NCI-H128 (cell line): ENCODE results near the gene IGSF9B.
"Not testable (repeated sequence)": the region's sequence is repeated elsewhere in the genome, so short reads cannot be mapped to it uniquely, and the experiment has no call there.

ENCODE experiments used
- DNase-seq: peaks from one replicate; lab custom pipeline; 2025; ENCODE audit not compliant: unreplicated experiment; lab: John Stamatoyannopoulos, UW

Gene IGSF9B, protein sequence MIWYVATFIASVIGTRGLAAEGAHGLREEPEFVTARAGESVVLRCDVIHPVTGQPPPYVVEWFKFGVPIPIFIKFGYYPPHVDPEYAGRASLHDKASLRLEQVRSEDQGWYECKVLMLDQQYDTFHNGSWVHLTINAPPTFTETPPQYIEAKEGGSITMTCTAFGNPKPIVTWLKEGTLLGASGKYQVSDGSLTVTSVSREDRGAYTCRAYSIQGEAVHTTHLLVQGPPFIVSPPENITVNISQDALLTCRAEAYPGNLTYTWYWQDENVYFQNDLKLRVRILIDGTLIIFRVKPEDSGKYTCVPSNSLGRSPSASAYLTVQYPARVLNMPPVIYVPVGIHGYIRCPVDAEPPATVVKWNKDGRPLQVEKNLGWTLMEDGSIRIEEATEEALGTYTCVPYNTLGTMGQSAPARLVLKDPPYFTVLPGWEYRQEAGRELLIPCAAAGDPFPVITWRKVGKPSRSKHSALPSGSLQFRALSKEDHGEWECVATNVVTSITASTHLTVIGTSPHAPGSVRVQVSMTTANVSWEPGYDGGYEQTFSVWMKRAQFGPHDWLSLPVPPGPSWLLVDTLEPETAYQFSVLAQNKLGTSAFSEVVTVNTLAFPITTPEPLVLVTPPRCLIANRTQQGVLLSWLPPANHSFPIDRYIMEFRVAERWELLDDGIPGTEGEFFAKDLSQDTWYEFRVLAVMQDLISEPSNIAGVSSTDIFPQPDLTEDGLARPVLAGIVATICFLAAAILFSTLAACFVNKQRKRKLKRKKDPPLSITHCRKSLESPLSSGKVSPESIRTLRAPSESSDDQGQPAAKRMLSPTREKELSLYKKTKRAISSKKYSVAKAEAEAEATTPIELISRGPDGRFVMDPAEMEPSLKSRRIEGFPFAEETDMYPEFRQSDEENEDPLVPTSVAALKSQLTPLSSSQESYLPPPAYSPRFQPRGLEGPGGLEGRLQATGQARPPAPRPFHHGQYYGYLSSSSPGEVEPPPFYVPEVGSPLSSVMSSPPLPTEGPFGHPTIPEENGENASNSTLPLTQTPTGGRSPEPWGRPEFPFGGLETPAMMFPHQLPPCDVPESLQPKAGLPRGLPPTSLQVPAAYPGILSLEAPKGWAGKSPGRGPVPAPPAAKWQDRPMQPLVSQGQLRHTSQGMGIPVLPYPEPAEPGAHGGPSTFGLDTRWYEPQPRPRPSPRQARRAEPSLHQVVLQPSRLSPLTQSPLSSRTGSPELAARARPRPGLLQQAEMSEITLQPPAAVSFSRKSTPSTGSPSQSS (N-terminal part only)

DNA sequence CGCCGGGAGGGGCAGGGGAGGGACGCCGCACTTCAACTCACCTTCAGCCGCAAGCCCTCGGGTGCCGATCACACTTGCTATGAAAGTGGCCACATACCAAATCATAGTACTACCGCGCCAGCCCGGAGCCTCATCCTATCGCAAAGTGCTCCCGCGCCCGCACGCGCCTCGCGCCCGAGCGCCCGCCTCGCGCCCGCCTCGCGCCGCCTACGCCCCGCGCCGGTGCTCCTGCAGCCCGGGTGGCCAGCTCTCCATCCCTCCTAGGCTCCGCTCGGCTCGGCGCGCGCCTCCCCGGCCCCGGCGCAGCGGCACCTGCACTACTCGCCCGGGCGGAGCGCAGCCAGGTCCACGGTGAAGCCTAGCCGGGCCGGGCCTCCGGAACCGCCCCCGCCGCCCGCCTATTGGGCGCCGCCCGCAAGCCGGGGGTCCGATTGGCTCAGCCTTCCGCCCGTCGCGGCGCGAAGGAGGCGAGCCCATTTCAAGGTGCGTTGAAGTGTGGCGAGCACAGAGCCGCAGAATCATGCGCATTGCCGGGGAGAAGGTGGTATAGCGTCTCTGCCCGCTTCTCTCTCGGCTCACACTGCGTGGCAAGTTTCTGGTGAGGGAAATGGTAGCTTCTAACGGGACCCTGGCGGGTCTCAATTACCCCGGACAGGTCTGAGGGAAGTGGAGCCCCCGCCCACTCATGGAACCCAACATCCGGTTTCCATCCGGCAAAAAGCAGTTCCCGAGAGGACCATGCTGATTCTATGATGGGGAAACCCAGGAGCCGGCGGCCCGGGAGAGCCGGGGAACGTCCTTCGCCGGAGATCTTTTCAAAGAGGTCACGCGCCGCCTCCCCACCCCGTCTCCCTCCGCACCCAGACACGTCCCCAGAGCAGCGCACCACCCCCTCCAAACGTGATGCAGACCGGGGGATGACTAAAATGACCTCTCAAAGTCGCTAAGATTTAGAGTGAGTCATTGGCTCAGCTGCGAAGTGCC lies at the start of gene IGSF9B:
Gene IGSF9B, minus strand, starts transcription at position 319 of the 984 bp plus-strand sequence. Its CDS starts 214 bp downstream, at position 105.
- peak; percentile 61 for DNase-seq

DNA sequence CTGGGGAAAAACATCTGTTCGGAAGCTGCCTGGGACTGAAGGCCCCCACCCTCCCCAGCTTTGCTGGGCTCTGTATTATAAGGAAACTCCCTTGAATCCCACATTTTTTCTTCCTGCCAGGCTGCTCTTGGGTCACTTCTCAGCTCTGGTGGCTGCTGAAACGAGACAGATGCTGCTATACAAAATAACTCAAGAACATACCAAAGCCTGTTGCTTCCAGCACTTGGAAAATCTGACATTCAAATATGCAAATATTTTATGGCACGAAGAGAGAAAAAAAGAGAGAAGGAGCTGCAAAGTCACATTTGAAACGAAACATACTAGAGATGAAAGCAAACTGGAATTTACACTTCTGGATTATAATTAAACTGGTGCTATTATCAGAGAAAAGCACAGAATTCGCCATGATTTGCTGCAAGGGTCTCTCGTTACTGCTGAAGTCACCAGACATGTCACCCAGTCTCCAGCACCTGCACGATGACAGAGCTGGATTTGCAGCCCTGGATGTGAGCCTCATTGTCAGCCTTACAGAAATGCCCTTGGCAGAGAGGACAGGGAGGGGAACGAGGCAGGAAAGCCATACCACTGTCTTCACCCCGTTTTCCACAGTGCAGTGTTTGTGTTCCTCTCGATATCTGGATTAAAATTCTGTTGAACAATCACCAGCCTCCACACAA lies 47.9 kb upstream of the IGSF9B start:
- DNase-seq, result no peak

DNA sequence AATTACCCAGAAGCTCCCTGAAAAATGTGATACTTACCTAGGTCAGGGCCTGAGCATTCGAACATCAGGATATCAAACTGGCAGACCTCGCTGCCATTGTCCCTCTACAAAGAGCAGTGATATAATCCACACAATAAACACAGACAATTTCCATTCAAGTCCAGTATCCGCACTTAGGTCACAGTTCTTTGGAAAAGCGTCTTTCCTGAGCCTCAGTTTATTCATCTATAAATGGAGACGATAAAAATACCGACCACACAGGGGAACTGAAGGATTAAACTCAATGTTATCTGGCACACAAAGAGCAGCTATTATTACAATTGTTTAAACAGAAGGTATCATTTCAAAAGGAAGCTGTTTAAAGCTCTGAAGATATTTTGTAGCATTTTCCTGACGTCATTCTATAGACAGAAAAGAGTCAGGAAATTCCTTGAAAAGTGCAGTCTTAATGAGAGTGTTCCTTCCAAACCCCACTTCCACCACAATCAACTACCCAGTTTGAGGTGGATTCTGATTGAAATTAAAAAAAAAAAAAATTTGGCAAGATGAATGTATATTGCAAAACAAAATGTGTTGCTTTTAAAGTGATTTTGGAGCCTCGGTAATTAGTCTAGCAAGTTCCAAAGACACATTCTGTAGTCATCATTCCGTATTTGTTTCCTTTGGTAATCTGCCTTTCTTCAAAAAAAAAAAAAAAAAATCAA lies 47.2 kb upstream of the IGSF9B start:
- DNase-seq, result no peak

- not testable (repeated sequence) for DNase-seq
Measured at GRCh38 chr11:134002819-134003218, 46.1 kb upstream of the IGSF9B start.

- not testable (repeated sequence) for DNase-seq
Measured at GRCh38 chr11:134002338-134002737, 45.6 kb upstream of the IGSF9B start.

DNA sequence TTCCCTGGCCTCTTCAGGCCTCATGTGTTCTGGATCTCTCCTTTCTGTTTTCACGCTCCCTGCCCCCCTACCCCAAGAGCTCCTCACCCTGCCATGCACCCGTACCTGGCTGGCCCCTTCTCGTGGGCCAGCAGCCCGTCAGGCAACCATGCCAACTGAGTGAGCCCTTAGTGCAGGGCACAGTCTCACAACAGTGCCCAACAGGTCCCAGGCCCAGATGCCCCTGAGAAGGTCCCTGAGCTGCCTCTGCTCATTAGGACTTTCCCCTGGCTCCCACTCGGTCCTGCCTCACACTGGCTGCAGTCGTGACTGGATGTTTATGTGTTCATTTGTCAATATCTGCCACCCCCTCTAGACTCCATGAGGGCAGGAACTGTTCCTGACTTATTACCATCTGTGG lies 44.8 kb upstream of the IGSF9B start:
- DNase-seq, result no peak

GRCh38 chr11:134001088-134001487 lies 44.3 kb upstream of the IGSF9B start:
- DNase-seq, result no peak

- no peak for DNase-seq
Measured at GRCh38 chr11:133999355-133999754, 42.6 kb upstream of the IGSF9B start.

- DNase-seq, result no peak
Measured at GRCh38 chr11:133997554-133997953, 40.8 kb upstream of the IGSF9B start.

- no peak for DNase-seq
Measured at GRCh38 chr11:133996671-133997070, 39.9 kb upstream of the IGSF9B start.

- DNase-seq, result no peak
Measured at GRCh38 chr11:133995066-133995465, 38.3 kb upstream of the IGSF9B start.

DNA sequence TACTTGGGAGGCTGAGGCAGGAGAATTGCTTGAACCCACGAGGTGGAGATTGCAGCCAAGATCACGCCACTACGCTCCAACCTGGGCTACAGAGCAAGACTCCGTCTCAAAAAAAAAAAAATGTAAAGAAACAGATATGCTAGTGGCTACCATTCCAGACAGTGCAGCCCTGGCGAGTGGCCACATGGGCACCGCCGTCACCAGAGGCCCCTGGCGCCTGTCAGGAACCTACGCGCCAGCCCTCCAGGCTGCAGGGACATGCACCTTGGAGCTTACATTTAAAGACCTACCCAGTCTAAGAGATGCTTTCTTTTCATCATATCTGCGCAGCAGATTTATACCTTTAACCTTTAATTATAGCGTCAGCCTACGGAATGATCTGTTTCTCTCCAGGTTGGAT lies 37.2 kb upstream of the IGSF9B start:
- no peak for DNase-seq

DNA sequence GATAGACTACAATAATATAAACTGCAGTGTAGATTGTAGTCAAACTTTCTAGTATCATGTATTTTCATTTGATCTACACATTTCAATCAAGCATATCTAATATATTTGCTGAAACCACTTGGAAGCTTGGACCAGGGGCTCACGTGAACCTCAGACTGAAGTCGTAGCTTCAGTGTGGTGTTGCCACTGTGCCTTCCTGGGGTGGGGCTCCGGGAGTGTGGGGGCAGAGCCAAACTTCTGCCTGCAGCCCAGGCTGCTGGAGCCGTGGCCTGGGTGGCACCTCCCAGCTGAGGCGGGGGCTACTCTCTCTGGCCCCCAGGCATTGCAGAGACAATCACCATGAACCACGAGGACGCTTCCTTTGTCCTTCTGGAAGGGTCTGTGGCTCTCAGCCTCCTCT lies 36.3 kb upstream of the IGSF9B start:
- no peak for DNase-seq

DNA sequence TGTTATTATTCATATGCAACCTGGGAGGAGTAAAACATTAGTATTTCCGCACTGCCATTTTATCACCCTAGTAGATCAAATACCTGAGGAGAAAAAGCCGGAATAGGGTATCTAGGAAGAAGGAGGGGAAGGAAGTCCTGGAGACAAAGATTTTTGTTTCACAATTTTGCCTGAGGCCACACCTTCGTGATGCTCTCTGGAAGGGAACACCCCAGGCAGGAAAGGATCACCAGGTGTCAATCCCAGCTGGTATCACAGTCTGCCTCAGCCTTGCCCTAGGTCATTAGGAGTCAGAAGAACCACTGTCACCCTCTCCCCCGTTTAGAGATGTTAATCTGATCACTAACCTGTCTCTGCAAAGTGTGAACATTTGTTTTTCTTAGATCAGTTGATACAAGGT lies 35.4 kb upstream of the IGSF9B start:
- DNase-seq, result no peak

DNA sequence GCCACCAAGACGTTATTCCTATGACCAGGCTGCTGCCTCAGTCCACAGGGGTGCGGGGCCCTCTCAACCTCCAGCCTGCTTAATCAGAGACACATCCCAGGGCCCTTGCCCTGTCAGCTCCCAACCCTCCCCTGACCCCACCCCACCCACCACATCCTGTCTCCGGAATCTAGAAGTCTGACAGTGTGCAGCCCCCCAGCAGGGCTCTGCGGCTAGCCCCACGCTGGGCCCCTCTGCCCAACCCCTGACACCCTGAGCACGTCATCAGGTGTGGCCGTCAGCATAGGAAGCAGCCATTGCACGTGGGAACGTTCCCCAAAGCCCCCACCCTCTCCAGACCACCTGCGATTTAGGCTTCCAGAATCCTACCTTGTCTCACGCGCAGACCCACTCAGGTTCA lies 34.3 kb upstream of the IGSF9B start:
- no peak for DNase-seq

DNA sequence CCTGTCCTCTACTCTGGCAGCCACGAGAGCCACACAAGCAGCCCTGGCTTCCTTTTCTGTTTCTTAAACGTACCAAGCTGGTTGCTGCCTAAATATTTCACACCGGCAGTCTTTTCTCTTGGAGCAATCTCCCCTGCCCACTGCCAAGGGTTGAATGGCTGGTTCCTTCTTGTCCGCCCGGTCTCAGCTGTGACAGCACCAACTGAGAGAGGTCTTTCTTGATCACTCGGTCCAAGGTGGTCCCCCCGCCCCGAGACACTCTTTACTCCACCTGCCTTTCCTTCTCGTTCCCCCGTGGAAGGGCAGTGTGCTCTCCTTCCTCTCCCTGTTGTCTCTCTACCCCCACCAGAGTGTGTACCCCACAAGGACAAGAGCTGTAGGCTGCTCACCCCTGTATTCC lies 33.7 kb upstream of the IGSF9B start:
- no peak for DNase-seq

DNA sequence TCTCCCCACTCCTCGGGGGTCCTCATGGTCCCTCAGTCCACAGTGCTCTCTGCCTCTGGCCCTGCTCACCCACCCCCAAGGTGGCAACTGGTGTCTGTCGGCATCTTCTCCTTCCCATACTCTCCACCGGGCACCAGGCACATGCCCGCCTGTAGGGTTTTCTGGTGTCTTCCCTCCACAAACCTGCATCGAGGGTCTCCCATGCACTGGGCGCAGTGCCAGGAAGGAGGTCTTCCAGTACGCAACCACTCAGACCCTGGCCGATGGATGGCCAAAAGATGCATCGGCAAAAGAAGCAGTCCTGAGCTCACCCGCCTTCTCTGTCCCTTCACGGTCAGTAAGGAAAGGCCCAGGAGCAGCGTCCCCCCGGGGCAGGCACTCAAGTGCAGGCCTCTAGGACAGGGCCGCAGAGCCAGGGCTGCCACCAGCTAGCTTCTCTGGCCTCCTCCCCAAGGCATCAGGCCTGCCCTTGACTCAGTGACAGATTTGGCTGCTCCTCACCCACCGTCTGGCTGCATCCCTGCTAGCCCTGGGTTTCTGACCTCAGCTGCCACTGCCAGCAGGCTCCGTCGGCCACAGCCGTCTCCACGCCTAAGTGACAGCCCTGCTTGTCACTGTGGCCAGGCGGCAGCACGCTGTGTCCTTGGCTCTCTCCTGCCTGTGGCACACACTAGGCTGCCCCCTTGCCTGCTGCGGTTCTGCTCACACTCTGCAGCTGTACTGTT lies 32.1 kb upstream of the IGSF9B start:
- DNase-seq, result no peak

- DNase-seq, result no peak
Measured at GRCh38 chr11:133987171-133987570, 30.4 kb upstream of the IGSF9B start.
